HCT116 (cell line): ENCODE results near the gene FAM200B. TPM values are rescaled to one million over a fixed set of nuclear protein-coding genes. Genes with fewer than 3 reads are reported as not detected.

Experiments
- ATAC-seq: fragments of 200-7000 bp; cut with Tn5 transposase; 2 replicates; pipeline ENCODE4 v1.9.1; 2020; ENCODE audit warnings: mild to moderate bottlenecking, moderate library complexity
- BruUV-seq: library from RNA; stranded (reverse); fragments of 400-500 nt; replicated peaks from 2 replicates; lab custom pipeline; 2021; lab: Mats Ljungman, UMichigan
- CTCF ChIA-PET: fragments of 300-600 bp; sonication (Branson Sonifier 250); formaldehyde crosslinking; loops from one replicate; lab custom pipeline; 2021; ENCODE audit warnings: antibody characterized with exemption; lab: Charles Lee
- POLR2A ChIA-PET: fragments of 300-600, 350-600 bp; sonication (Branson Sonifier 250); formaldehyde crosslinking; loops from one replicate; lab custom pipeline; 2021; ENCODE audit warnings: antibody characterized with exemption; lab: Charles Lee
- RAD21 ChIA-PET, 2 experiments: fragments of 300-600 bp; sonication (Branson Sonifier 250); formaldehyde crosslinking; loops; one replicate each; lab custom pipeline; 2023; ENCODE audit warnings: low total read pairs in 2 of 2; ENCODE audit not compliant: uncharacterized antibody in 2 of 2, unreplicated experiment in 2 of 2, low non-redundant PET in 1 of 2; lab: Charles Lee
- DNase-seq: peaks from one replicate; pipeline ENCODE4 v3.0.0-alpha.2; 2010; ENCODE audit warnings: low read depth, low spot score
- H2AFZ ChIP-seq: fragments of 200-600 bp; shearing (Covaris generic), sonication (generic); 2 replicates; pipeline ENCODE4 v1.6.1; 2017; ENCODE audit warnings: low read depth, mixed run types, mixed read lengths, antibody characterized with exemption, low read length; ENCODE audit not compliant: poor library complexity, severe bottlenecking
- H3K27ac ChIP-seq: 2 replicates; pipeline ENCODE4 v1.5.1; 2012; ENCODE audit warnings: low read depth, low read length
- H3K27me3 ChIP-seq: fragments of 200-600 bp; sonication (generic); 2 replicates; pipeline ENCODE4 v1.6.1; 2016; ENCODE audit warnings: mixed run types, low read length, mixed read lengths; ENCODE audit not compliant: insufficient read depth
- H3K36me3 ChIP-seq, 2 experiments: fragments of 200-500 bp in 1 of 2; fragments of 200-600 bp in 1 of 2; sonication (Bioruptor generic) in 1 of 2; sonication (generic) in 1 of 2; 2 replicates each; pipeline versions ENCODE4 v1.5.1 to v1.6.1; 2014 to 2016; ENCODE audit warnings: low read length in 2 of 2, inconsistent platforms in 1 of 2, mixed read lengths in 1 of 2, mixed run types in 1 of 2; ENCODE audit not compliant: insufficient read depth in 2 of 2, control insufficient read depth in 1 of 2
- H3K4me1 ChIP-seq, 2 experiments: fragments of 200-600 bp in 1 of 2; sonication (generic) in 1 of 2; 2 replicates each; pipeline versions ENCODE4 v1.5.1 to v1.6.1; 2012 to 2017; ENCODE audit warnings: low read length in 2 of 2, inconsistent platforms in 1 of 2, mild to moderate bottlenecking in 1 of 2, mixed read lengths in 1 of 2, mixed run types in 1 of 2, moderate library complexity in 1 of 2; ENCODE audit not compliant: insufficient read depth in 2 of 2, control insufficient read depth in 1 of 2
- H3K4me2 ChIP-seq: fragments of 200-600 bp; sonication (generic); 2 replicates; pipeline ENCODE4 v1.6.1; 2017; ENCODE audit warnings: mixed run types, low read length, mixed read lengths
- H3K4me3 ChIP-seq, 2 experiments: fragments of 200-600 bp in 1 of 2; sonication (generic) in 1 of 2; replicated peaks in 1 of 2; 2 replicates each; pipeline ENCODE4 v1.5.1; 2011 to 2016; ENCODE audit warnings: low read length in 2 of 2, control low read depth in 1 of 2, low read depth in 1 of 2, mild to moderate bottlenecking in 1 of 2, mixed read lengths in 1 of 2, mixed run types in 1 of 2
- H3K79me2 ChIP-seq: fragments of 200-600 bp; sonication (generic); 2 replicates; pipeline ENCODE4 v1.6.1; 2017; ENCODE audit warnings: mild to moderate bottlenecking, mixed run types, low read length, moderate library complexity, mixed read lengths; ENCODE audit not compliant: insufficient read depth
- H3K9ac ChIP-seq: fragments of 200-600 bp; sonication (generic); 2 replicates; pipeline ENCODE4 v1.6.1; 2016; ENCODE audit warnings: low read length, mixed read lengths
- H3K9me2 ChIP-seq: fragments of 200-600 bp; sonication (generic), shearing (Covaris generic); 2 replicates; pipeline ENCODE4 v1.6.1; 2017; ENCODE audit warnings: mixed run types, mild to moderate bottlenecking, moderate library complexity; ENCODE audit not compliant: insufficient read depth
- H3K9me3 ChIP-seq, 2 experiments: fragments of 200-500 bp in 1 of 2; fragments of 200-600 bp in 1 of 2; sonication (Bioruptor generic) in 1 of 2; sonication (generic) in 1 of 2; 2 replicates each; pipeline ENCODE4 v1.6.1; 2014 to 2017; ENCODE audit warnings: low read length in 2 of 2, mixed read lengths in 2 of 2, inconsistent platforms in 1 of 2, low read depth in 1 of 2, mild to moderate bottlenecking in 1 of 2, mixed run types in 1 of 2, moderate library complexity in 1 of 2; ENCODE audit not compliant: control insufficient read depth in 1 of 2, insufficient read depth in 1 of 2
- H4K20me1 ChIP-seq: fragments of 200-600 bp; sonication (generic), shearing (Covaris generic); 2 replicates; pipeline ENCODE4 v1.6.1; 2017; ENCODE audit warnings: mixed run types, mild to moderate bottlenecking, moderate library complexity; ENCODE audit not compliant: insufficient read depth
- CBX3 ChIP-seq: IDR thresholded peaks from 2 replicates; pipeline ENCODE4 v1.6.1; 2012; ENCODE audit warnings: low read depth
- CTCF ChIP-seq, 3 experiments: fragments of 200-600 bp in 1 of 3; sonication (generic) in 1 of 3; IDR thresholded peaks in 2 of 3; conservative IDR thresholded peaks in 1 of 3; 2 replicates each; pipeline ENCODE4 v1.5.1; 2012 to 2017; ENCODE audit warnings: low read depth in 2 of 3, low read length in 2 of 3, antibody characterized with exemption in 1 of 3, borderline replicate concordance in 1 of 3, control low read depth in 1 of 3, mild to moderate bottlenecking in 1 of 3, mixed read lengths in 1 of 3, mixed run types in 1 of 3, moderate library complexity in 1 of 3; ENCODE audit not compliant: insufficient read depth in 1 of 3
- EGR1 ChIP-seq: IDR thresholded peaks from 2 replicates; pipeline ENCODE4 v1.6.1; 2012; ENCODE audit warnings: low read depth
- EZH2 ChIP-seq: fragments of 200-600 bp; sonication (generic); IDR thresholded peaks from 2 replicates; pipeline ENCODE4 v1.6.1; 2017; ENCODE audit warnings: antibody characterized with exemption, mixed run types
- EZH2phosphoT487 ChIP-seq: fragments of 200-600 bp; IDR thresholded peaks from 2 replicates; pipeline ENCODE4 v1.6.1; 2018; ENCODE audit warnings: antibody characterized with exemption, borderline replicate concordance
- FOSL1 ChIP-seq: IDR thresholded peaks from 2 replicates; pipeline ENCODE4 v1.6.1; 2012; ENCODE audit warnings: low read depth
- JUND ChIP-seq: IDR thresholded peaks from 2 replicates; pipeline ENCODE4 v1.6.1; 2012
- POLR2A ChIP-seq: IDR thresholded peaks from 2 replicates; pipeline ENCODE4 v1.7.0; 2011; ENCODE audit warnings: borderline replicate concordance; ENCODE audit not compliant: insufficient read depth, insufficient read length; ENCODE audit errors: extremely low read depth
- POLR2AphosphoS5 ChIP-seq: IDR thresholded peaks from 2 replicates; pipeline ENCODE4 v1.6.1; 2011; ENCODE audit warnings: mild to moderate bottlenecking, low read depth, low read length, moderate library complexity
- RAD21 ChIP-seq: IDR thresholded peaks from 2 replicates; pipeline ENCODE4 v1.6.1; 2012; ENCODE audit warnings: low read depth, mild to moderate bottlenecking
- SP1 ChIP-seq: IDR thresholded peaks from 2 replicates; pipeline ENCODE4 v1.6.1; 2012; ENCODE audit warnings: low read depth
- SRF ChIP-seq: IDR thresholded peaks from 2 replicates; pipeline ENCODE4 v1.6.1; 2012; ENCODE audit warnings: low read depth
- TCF7L2 ChIP-seq: IDR thresholded peaks from 2 replicates; pipeline ENCODE4 v1.7.0; 2011; ENCODE audit warnings: borderline replicate concordance, inconsistent platforms; ENCODE audit not compliant: insufficient read depth, insufficient read length; ENCODE audit errors: extremely low read depth
- YY1 ChIP-seq: IDR thresholded peaks from 2 replicates; pipeline ENCODE4 v1.6.1; 2011; ENCODE audit warnings: low read length, low read depth, moderate library complexity, mild to moderate bottlenecking; ENCODE audit not compliant: insufficient replicate concordance; ENCODE audit errors: extremely low read depth
- ZFX ChIP-seq: fragments of 450-650 bp; IDR thresholded peaks from 2 replicates; pipeline ENCODE4 v1.6.1; 2017
- ZNF274 ChIP-seq: fragments of 200-500 bp; sonication (Bioruptor generic); IDR thresholded peaks from 2 replicates; pipeline ENCODE4 v1.6.1; 2014; ENCODE audit warnings: mild to moderate bottlenecking, low read depth, low read length, inconsistent platforms
- intact Hi-C: fragments of 100-400 bp; cut with micrococcal nuclease; formaldehyde crosslinking; loops from 2 replicates; pipeline ENCODE4 v1.10.0; 2022
- total RNA-seq: library from RNA; stranded (reverse); gene quantifications from one replicate; pipeline ENCODE4 v1.2.1, GENCODE V29; 2021; ENCODE audit not compliant: unreplicated experiment
- TF ChIP-seq, protein P1 (sequence below): IDR thresholded peaks from 2 replicates; pipeline ENCODE4 v1.6.1; 2012; ENCODE audit warnings: low read depth
- TF ChIP-seq, protein P2 (sequence below): IDR thresholded peaks from 2 replicates; pipeline ENCODE4 v1.6.1; 2012

The FAM200B gene
- total RNA-seq, 1 experiment from 2014 or later: 26.1 TPM

- RAD21 ChIA-PET: no interaction called here
- Histone ChIP-seq H3K9me2 (no peaks in the 10 kb centered on the region), H3K27ac (no peak overlapping the region), H3K9ac (no peak overlapping the region), H4K20me1 (no peaks in the 10 kb centered on the region), H3K4me3 (no peak overlapping the region), H3K4me2 (no peak overlapping the region), H3K36me3 (peaks cover 11 to 20% of the 10 kb centered on the region in 2 experiments), H3K4me1 (peaks cover 14 to 32% of the 10 kb centered on the region in 2 experiments), H3K9me3 (no peaks in the 10 kb centered on the region), H3K79me2 (peaks cover 31% of the 10 kb centered on the region), H2AFZ (no peak overlapping the region), H3K27me3 (no peaks in the 10 kb centered on the region)
- POLR2A ChIA-PET: no interaction called here
- ATAC-seq (no peak), DNase-seq (no peak)
- CTCF ChIA-PET: no interaction called here
- intact Hi-C loops: no loop called here
- no TSS peak for BruUV-seq
- TF ChIP-seq, protein P1, sequence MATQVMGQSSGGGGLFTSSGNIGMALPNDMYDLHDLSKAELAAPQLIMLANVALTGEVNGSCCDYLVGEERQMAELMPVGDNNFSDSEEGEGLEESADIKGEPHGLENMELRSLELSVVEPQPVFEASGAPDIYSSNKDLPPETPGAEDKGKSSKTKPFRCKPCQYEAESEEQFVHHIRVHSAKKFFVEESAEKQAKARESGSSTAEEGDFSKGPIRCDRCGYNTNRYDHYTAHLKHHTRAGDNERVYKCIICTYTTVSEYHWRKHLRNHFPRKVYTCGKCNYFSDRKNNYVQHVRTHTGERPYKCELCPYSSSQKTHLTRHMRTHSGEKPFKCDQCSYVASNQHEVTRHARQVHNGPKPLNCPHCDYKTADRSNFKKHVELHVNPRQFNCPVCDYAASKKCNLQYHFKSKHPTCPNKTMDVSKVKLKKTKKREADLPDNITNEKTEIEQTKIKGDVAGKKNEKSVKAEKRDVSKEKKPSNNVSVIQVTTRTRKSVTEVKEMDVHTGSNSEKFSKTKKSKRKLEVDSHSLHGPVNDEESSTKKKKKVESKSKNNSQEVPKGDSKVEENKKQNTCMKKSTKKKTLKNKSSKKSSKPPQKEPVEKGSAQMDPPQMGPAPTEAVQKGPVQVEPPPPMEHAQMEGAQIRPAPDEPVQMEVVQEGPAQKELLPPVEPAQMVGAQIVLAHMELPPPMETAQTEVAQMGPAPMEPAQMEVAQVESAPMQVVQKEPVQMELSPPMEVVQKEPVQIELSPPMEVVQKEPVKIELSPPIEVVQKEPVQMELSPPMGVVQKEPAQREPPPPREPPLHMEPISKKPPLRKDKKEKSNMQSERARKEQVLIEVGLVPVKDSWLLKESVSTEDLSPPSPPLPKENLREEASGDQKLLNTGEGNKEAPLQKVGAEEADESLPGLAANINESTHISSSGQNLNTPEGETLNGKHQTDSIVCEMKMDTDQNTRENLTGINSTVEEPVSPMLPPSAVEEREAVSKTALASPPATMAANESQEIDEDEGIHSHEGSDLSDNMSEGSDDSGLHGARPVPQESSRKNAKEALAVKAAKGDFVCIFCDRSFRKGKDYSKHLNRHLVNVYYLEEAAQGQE: no peak
- TF ChIP-seq JUND (no peak), SP1 (no peak), EGR1 (no peak), EZH2 (no peak), TCF7L2 (no peak), SRF (no peak), CTCF (IDR thresholded peaks at IDR 0.05 in 2 of 3, conservative IDR thresholded peaks at IDR 0.05 in 1 of 3; ENCODE audit: borderline replicate concordance in 1 of 3, insufficient read depth in 1 of 3, low read depth in 2 of 3, low read length in 2 of 3) (no peak), RAD21 (no peak), YY1 (no peak), POLR2AphosphoS5 (no peak), FOSL1 (no peak), ZFX (no peak), POLR2A (no peak), ZNF274 (no peak), EZH2phosphoT487 (no peak), CBX3 (no peak)
- TF ChIP-seq, protein P2, sequence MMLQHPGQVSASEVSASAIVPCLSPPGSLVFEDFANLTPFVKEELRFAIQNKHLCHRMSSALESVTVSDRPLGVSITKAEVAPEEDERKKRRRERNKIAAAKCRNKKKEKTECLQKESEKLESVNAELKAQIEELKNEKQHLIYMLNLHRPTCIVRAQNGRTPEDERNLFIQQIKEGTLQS: no peak
Measured at GRCh38 chr4:15688051-15688450, 6.4 kb downstream of the FAM200B start.
